PC-9 (cell line): ENCODE data around the gene MYO5B. TPM values are rescaled to one million over a fixed set of nuclear protein-coding genes. Genes with fewer than 3 reads are reported as not detected.

Experiments used
- BruUV-seq: library from RNA; stranded (reverse); fragments of 400-500 nt; replicated peaks from 2 replicates; lab custom pipeline; 2021; lab: Mats Ljungman, UMichigan
- CTCF ChIA-PET: fragments of 300-600 bp; sonication (Branson Sonifier 250); formaldehyde crosslinking; loops from one replicate; lab custom pipeline; 2022; ENCODE audit warnings: antibody characterized with exemption; lab: Charles Lee
- POLR2A ChIA-PET: fragments of 300-600 bp; sonication (Branson Sonifier 250); formaldehyde crosslinking; loops from one replicate; lab custom pipeline; 2022; ENCODE audit warnings: antibody characterized with exemption; ENCODE audit not compliant: unreplicated experiment; lab: Charles Lee
- DNase-seq, 2 experiments: peaks; one replicate each; pipeline versions ENCODE4 v3.0.0 to v3.0.0-alpha.2; 2015 to 2022; ENCODE audit warnings: mixed read lengths in 1 of 2
- H2AFZ ChIP-seq: fragments of 200-600 bp; sonication (generic); 2 replicates; pipeline ENCODE4 v1.8.1; 2017; ENCODE audit warnings: antibody characterized with exemption
- H3F3A ChIP-seq: fragments of 200-600 bp; sonication (generic); 2 replicates; pipeline ENCODE4 v1.8.1; 2017; ENCODE audit warnings: antibody characterized with exemption, mild to moderate bottlenecking, low read depth; ENCODE audit not compliant: insufficient read depth
- H3K27ac ChIP-seq: fragments of 200-600 bp; sonication (generic); 2 replicates; pipeline ENCODE4 v1.6.1; 2016; ENCODE audit warnings: mixed run types
- H3K27me3 ChIP-seq: fragments of 200-600 bp; sonication (generic); 2 replicates; pipeline ENCODE4 v1.6.1; 2016; ENCODE audit warnings: low read depth, mixed run types; ENCODE audit not compliant: insufficient read depth
- H3K36me3 ChIP-seq: fragments of 200-600 bp; sonication (generic); 2 replicates; pipeline ENCODE4 v1.6.1; 2016; ENCODE audit warnings: low read depth, mixed run types
- H3K4me1 ChIP-seq: fragments of 200-600 bp; sonication (generic); replicated peaks from 2 replicates; pipeline ENCODE4 v1.6.1; 2016; ENCODE audit warnings: mixed run types; ENCODE audit not compliant: insufficient read depth
- H3K4me2 ChIP-seq: fragments of 200-600 bp; sonication (generic); 2 replicates; pipeline ENCODE4 v1.6.1; 2017; ENCODE audit warnings: mixed run types
- H3K4me3 ChIP-seq: fragments of 200-600 bp; sonication (generic); 2 replicates; pipeline ENCODE4 v1.6.1; 2016; ENCODE audit warnings: mixed run types
- H3K79me2 ChIP-seq: fragments of 200-600 bp; sonication (generic); 2 replicates; pipeline ENCODE4 v1.6.1; 2017; ENCODE audit warnings: low read depth, mixed run types
- H3K9me2 ChIP-seq: fragments of 200-600 bp; sonication (generic); 2 replicates; pipeline ENCODE4 v1.8.1; 2017; ENCODE audit warnings: mild to moderate bottlenecking; ENCODE audit not compliant: insufficient read depth
- H3K9me3 ChIP-seq: fragments of 200-600 bp; sonication (generic); 2 replicates; pipeline ENCODE4 v1.8.1; 2016; ENCODE audit warnings: low read depth; ENCODE audit not compliant: insufficient read depth
- H4K20me1 ChIP-seq: fragments of 200-600 bp; sonication (generic); 2 replicates; pipeline ENCODE4 v1.8.1; 2017; ENCODE audit not compliant: insufficient read depth
- EZH2 ChIP-seq: fragments of 200-600 bp; sonication (generic); IDR thresholded peaks from 2 replicates; pipeline ENCODE4 v1.8.0; 2017; ENCODE audit warnings: antibody characterized with exemption, low read depth
- intact Hi-C: fragments of 100-400 bp; cut with micrococcal nuclease; formaldehyde crosslinking; loops from one replicate; pipeline ENCODE4 v1.10.0; 2022; ENCODE audit not compliant: unreplicated experiment
- total RNA-seq: library from RNA; stranded (reverse); gene quantifications from 2 replicates; pipeline ENCODE4 v1.2.3, GENCODE V29; 2021
- TF ChIP-seq, protein P1 (sequence below): fragments of 200-600 bp; sonication (generic); conservative IDR thresholded peaks from 2 replicates; pipeline ENCODE4 v1.6.1; 2017; ENCODE audit warnings: mixed run types, antibody characterized with exemption, mild to moderate bottlenecking, moderate library complexity

The MYO5B gene
- total RNA-seq, 1 experiment from 2014 or later: 25.4 TPM

DNA sequence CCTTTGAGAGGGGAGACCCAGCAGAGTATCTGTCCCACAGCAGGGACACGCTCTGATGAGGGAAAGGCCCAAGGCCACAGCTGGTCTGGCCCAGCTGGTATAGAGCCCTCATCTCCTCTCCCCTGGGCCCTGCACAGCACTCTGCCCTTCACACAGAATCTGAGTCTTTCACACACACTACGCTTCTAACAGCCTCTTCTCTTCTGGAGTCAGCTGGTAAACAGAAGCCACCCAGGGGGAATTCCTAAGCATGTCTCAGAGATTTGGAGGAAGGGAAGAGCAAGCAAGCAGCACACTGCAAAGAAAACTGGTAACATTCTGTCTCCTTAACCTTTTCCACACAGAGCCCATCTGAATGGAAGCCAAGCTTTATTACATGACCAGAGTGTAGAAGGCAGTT lies 260.5 kb downstream of the MYO5B start:
- Histone ChIP-seq H3K4me3 (no peak overlapping the region), H3K4me1 (no peaks in the 10 kb centered on the region), H3K36me3 (no peaks in the 10 kb centered on the region), H3K79me2 (no peaks in the 10 kb centered on the region), H3K9me2 (no peaks in the 10 kb centered on the region), H3F3A (no peaks in the 10 kb centered on the region), H3K9me3 (no peaks in the 10 kb centered on the region), H3K27me3 (no peaks in the 10 kb centered on the region), H4K20me1 (no peaks in the 10 kb centered on the region), H3K4me2 (no peak overlapping the region), H2AFZ (no peak overlapping the region), H3K27ac (no peak overlapping the region)
- BruUV-seq: no TSS peak
- intact Hi-C loops: no loop called here
- CTCF ChIA-PET: no interaction called here
- POLR2A ChIA-PET: interaction anchor here (0.7 kb wide), 1 partner anchor 347 kb away, joined by 6 read pairs; no protein-coding TSS in a partner anchor
- no peak for DNase-seq
- TF ChIP-seq, protein P1, sequence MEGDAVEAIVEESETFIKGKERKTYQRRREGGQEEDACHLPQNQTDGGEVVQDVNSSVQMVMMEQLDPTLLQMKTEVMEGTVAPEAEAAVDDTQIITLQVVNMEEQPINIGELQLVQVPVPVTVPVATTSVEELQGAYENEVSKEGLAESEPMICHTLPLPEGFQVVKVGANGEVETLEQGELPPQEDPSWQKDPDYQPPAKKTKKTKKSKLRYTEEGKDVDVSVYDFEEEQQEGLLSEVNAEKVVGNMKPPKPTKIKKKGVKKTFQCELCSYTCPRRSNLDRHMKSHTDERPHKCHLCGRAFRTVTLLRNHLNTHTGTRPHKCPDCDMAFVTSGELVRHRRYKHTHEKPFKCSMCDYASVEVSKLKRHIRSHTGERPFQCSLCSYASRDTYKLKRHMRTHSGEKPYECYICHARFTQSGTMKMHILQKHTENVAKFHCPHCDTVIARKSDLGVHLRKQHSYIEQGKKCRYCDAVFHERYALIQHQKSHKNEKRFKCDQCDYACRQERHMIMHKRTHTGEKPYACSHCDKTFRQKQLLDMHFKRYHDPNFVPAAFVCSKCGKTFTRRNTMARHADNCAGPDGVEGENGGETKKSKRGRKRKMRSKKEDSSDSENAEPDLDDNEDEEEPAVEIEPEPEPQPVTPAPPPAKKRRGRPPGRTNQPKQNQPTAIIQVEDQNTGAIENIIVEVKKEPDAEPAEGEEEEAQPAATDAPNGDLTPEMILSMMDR: no peak
- no peak for TF ChIP-seq EZH2

DNA sequence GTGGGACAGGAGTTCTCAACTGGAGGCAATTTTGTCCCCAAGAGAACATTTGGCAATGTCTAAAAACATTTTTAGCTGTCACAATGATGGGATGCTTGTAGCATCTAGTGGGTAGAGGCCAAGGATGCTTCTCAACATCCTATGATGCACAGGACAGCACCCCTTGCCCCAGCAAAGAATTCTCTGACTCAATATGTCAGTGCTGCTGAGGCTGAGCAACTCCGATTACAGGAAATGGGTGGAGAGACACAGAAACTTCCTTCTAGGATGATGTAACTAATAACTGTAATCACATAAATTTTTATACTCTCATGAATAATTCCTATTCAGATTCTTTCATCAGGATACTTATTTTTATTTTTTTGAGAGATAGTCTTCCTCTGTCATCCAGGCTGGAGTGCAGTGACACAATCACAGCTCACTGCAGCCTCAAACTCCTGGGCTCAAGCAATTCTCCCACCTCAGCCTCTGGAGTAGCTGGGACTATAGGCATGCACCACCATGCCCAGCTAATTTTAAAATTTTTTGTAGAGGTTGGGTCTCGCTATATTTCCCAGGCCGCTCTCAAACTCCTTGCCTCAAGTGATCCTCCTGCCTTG lies 261.3 kb downstream of the MYO5B start:
- Histone ChIP-seq H3K4me3 (no peak overlapping the region), H3K4me1 (no peaks in the 10 kb centered on the region), H3K27ac (no peak overlapping the region), H3F3A (no peaks in the 10 kb centered on the region), H3K4me2 (no peak overlapping the region), H3K9me3 (no peaks in the 10 kb centered on the region), H3K36me3 (no peaks in the 10 kb centered on the region), H2AFZ (no peak overlapping the region), H4K20me1 (no peaks in the 10 kb centered on the region), H3K27me3 (no peaks in the 10 kb centered on the region), H3K79me2 (no peaks in the 10 kb centered on the region), H3K9me2 (no peaks in the 10 kb centered on the region)
- CTCF ChIA-PET: no interaction called here
- intact Hi-C loops: no loop called here
- POLR2A ChIA-PET: interaction anchor here (0.7 kb wide), 1 partner anchor 348 kb away, joined by 6 read pairs; no protein-coding TSS in a partner anchor
- BruUV-seq: no TSS peak
- no peak for TF ChIP-seq EZH2
- TF ChIP-seq, protein P1: no peak
- DNase-seq: no peak

DNA sequence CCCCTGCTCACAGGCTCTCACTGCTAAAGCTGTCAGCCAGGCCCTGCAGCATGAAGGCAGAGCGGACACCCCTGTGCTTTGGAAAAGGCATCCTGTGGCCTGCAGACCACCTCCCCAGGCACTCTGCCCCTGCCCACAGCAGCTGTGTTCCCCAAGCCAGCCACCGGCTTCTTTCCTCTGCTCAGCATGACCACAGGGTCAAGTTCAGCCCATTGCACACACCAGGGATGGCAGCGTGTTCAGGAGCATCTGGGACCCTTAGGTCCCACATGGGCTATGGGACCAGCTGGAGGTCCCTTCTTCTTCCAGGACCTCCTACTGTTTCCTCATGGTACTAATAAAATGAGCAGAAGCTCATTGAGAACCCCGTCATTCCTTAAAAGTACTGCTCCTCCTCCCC lies 263.2 kb downstream of the MYO5B start:
- Histone ChIP-seq H3K4me3 (no peak overlapping the region), H3K9me2 (no peaks in the 10 kb centered on the region), H3K79me2 (no peaks in the 10 kb centered on the region), H3K27me3 (no peaks in the 10 kb centered on the region), H2AFZ (no peak overlapping the region), H3K4me2 (no peak overlapping the region), H4K20me1 (no peaks in the 10 kb centered on the region), H3K27ac (no peak overlapping the region), H3F3A (no peaks in the 10 kb centered on the region), H3K9me3 (no peaks in the 10 kb centered on the region), H3K4me1 (no peaks in the 10 kb centered on the region), H3K36me3 (no peaks in the 10 kb centered on the region)
- no TSS peak for BruUV-seq
- no peak for DNase-seq
- TF ChIP-seq EZH2: no peak
- TF ChIP-seq, protein P1: no peak
- intact Hi-C loops: no loop called here
- ChIA-PET POLR2A (no interaction called here), CTCF (no interaction called here)
